ENCODE data around the gene OOEP.
"Not testable (repeated sequence)": the region's sequence is repeated elsewhere in the genome, so short reads cannot be mapped to it uniquely, and the experiment has no call there.

The OOEP gene

GRCh38 chr6:73389854-73390253 is 20.2 kb upstream of the OOEP start:
- no peak overlapping the region for H3K27ac ChIP-seq (ENCODE audit: insufficient read depth, low read length, poor library complexity, severe bottlenecking)
- no peak overlapping the region for H3K4me3 ChIP-seq (ENCODE audit: insufficient read depth, low read depth, low read length, poor library complexity, severe bottlenecking)
- peaks cover 13% of the 10 kb centered on the region for H3K4me1 ChIP-seq (ENCODE audit: control insufficient read depth, insufficient read depth, low read length, poor library complexity, severe bottlenecking)
- H3K9me3 ChIP-seq (ENCODE audit: control insufficient read depth, low read length), result no peaks in the 10 kb centered on the region
- no peak for DNase-seq
- no peaks in the 10 kb centered on the region for H3K36me3 ChIP-seq (ENCODE audit: control insufficient read depth, insufficient read depth, low read length)
- H3K27me3 ChIP-seq (replicated peaks; ENCODE audit: control insufficient read depth, insufficient read depth, low read length, poor library complexity, severe bottlenecking), result no peaks in the 10 kb centered on the region

- peaks cover 13% of the 10 kb centered on the region for H3K4me1 ChIP-seq (ENCODE audit: control insufficient read depth, insufficient read depth, low read length, poor library complexity, severe bottlenecking)
- H3K4me3 ChIP-seq (ENCODE audit: insufficient read depth, low read depth, low read length, poor library complexity, severe bottlenecking), result peak overlapping the region; percentile 73
- H3K36me3 ChIP-seq (ENCODE audit: control insufficient read depth, insufficient read depth, low read length), result no peaks in the 10 kb centered on the region
- no peaks in the 10 kb centered on the region for H3K27me3 ChIP-seq (replicated peaks; ENCODE audit: control insufficient read depth, insufficient read depth, low read length, poor library complexity, severe bottlenecking)
- H3K27ac ChIP-seq (ENCODE audit: insufficient read depth, low read length, poor library complexity, severe bottlenecking), result peak overlapping the region; percentile 60
- DNase-seq, result peak; percentile 32 to 42 (median 39)
- no peaks in the 10 kb centered on the region for H3K9me3 ChIP-seq (ENCODE audit: control insufficient read depth, low read length)
These were observed 19.3 kb upstream of the OOEP start for GRCh38 chr6:73388800-73389512.

GRCh38 chr6:73388433-73388799 is 18.7 kb upstream of the OOEP start:
- Histone ChIP-seq H3K4me3 (ENCODE audit: insufficient read depth, low read depth, low read length, poor library complexity, severe bottlenecking) (peak overlapping the region; percentile 73), H3K9me3 (ENCODE audit: control insufficient read depth, low read length) (no peaks in the 10 kb centered on the region), H3K27ac (ENCODE audit: insufficient read depth, low read length, poor library complexity, severe bottlenecking) (peak overlapping the region; percentile 60), H3K4me1 (ENCODE audit: control insufficient read depth, insufficient read depth, low read length, poor library complexity, severe bottlenecking) (peaks cover 13% of the 10 kb centered on the region), H3K36me3 (ENCODE audit: control insufficient read depth, insufficient read depth, low read length) (no peaks in the 10 kb centered on the region), H3K27me3 (replicated peaks; ENCODE audit: control insufficient read depth, insufficient read depth, low read length, poor library complexity, severe bottlenecking) (no peaks in the 10 kb centered on the region)
- no peak for DNase-seq

GRCh38 chr6:73382462-73383113 is 12.9 kb upstream of the OOEP start:
- H3K9me3 ChIP-seq (ENCODE audit: control insufficient read depth, low read length), result no peaks in the 10 kb centered on the region
- no peak overlapping the region for H3K27ac ChIP-seq (ENCODE audit: insufficient read depth, low read length, poor library complexity, severe bottlenecking)
- no peak for DNase-seq
- no peaks in the 10 kb centered on the region for H3K27me3 ChIP-seq (replicated peaks; ENCODE audit: control insufficient read depth, insufficient read depth, low read length, poor library complexity, severe bottlenecking)
- H3K4me3 ChIP-seq (ENCODE audit: insufficient read depth, low read depth, low read length, poor library complexity, severe bottlenecking), result no peak overlapping the region
- no peaks in the 10 kb centered on the region for H3K36me3 ChIP-seq (ENCODE audit: control insufficient read depth, insufficient read depth, low read length)
- no peaks in the 10 kb centered on the region for H3K4me1 ChIP-seq (ENCODE audit: control insufficient read depth, insufficient read depth, low read length, poor library complexity, severe bottlenecking)

GRCh38 chr6:73381531-73381930 is 11.8 kb upstream of the OOEP start:
- H3K4me1 ChIP-seq (ENCODE audit: control insufficient read depth, insufficient read depth, low read length, poor library complexity, severe bottlenecking); H3K36me3 ChIP-seq (ENCODE audit: control insufficient read depth, insufficient read depth, low read length); H3K27ac ChIP-seq (ENCODE audit: insufficient read depth, low read length, poor library complexity, severe bottlenecking); H3K27me3 ChIP-seq (replicated peaks; ENCODE audit: control insufficient read depth, insufficient read depth, low read length, poor library complexity, severe bottlenecking); DNase-seq; H3K9me3 ChIP-seq (ENCODE audit: control insufficient read depth, low read length); H3K4me3 ChIP-seq (ENCODE audit: insufficient read depth, low read depth, low read length, poor library complexity, severe bottlenecking): not testable (repeated sequence)

- H3K27ac ChIP-seq (ENCODE audit: insufficient read depth, low read length, poor library complexity, severe bottlenecking), result no peak overlapping the region
- no peaks in the 10 kb centered on the region for H3K9me3 ChIP-seq (ENCODE audit: control insufficient read depth, low read length)
- H3K36me3 ChIP-seq (ENCODE audit: control insufficient read depth, insufficient read depth, low read length), result no peaks in the 10 kb centered on the region
- no peak overlapping the region for H3K4me3 ChIP-seq (ENCODE audit: insufficient read depth, low read depth, low read length, poor library complexity, severe bottlenecking)
- DNase-seq, result no peak
- no peaks in the 10 kb centered on the region for H3K4me1 ChIP-seq (ENCODE audit: control insufficient read depth, insufficient read depth, low read length, poor library complexity, severe bottlenecking)
- no peaks in the 10 kb centered on the region for H3K27me3 ChIP-seq (replicated peaks; ENCODE audit: control insufficient read depth, insufficient read depth, low read length, poor library complexity, severe bottlenecking)
These were observed 7.5 kb upstream of the OOEP start for GRCh38 chr6:73377225-73377624.

GRCh38 chr6:73375216-73375615 is 5.5 kb upstream of the OOEP start:
- Histone ChIP-seq H3K4me3 (ENCODE audit: insufficient read depth, low read depth, low read length, poor library complexity, severe bottlenecking) (no peak overlapping the region), H3K27ac (ENCODE audit: insufficient read depth, low read length, poor library complexity, severe bottlenecking) (no peak overlapping the region), H3K36me3 (ENCODE audit: control insufficient read depth, insufficient read depth, low read length) (no peaks in the 10 kb centered on the region), H3K9me3 (ENCODE audit: control insufficient read depth, low read length) (no peaks in the 10 kb centered on the region), H3K4me1 (ENCODE audit: control insufficient read depth, insufficient read depth, low read length, poor library complexity, severe bottlenecking) (no peaks in the 10 kb centered on the region), H3K27me3 (replicated peaks; ENCODE audit: control insufficient read depth, insufficient read depth, low read length, poor library complexity, severe bottlenecking) (no peaks in the 10 kb centered on the region)
- DNase-seq, result no peak

- Histone ChIP-seq H3K4me1 (ENCODE audit: control insufficient read depth, insufficient read depth, low read length, poor library complexity, severe bottlenecking) (no peaks in the 10 kb centered on the region), H3K9me3 (ENCODE audit: control insufficient read depth, low read length) (no peaks in the 10 kb centered on the region), H3K27ac (ENCODE audit: insufficient read depth, low read length, poor library complexity, severe bottlenecking) (no peak overlapping the region), H3K4me3 (ENCODE audit: insufficient read depth, low read depth, low read length, poor library complexity, severe bottlenecking) (no peak overlapping the region), H3K36me3 (ENCODE audit: control insufficient read depth, insufficient read depth, low read length) (no peaks in the 10 kb centered on the region), H3K27me3 (replicated peaks; ENCODE audit: control insufficient read depth, insufficient read depth, low read length, poor library complexity, severe bottlenecking) (no peaks in the 10 kb centered on the region)
- DNase-seq, result no peak
These were observed 2.8 kb upstream of the OOEP start for GRCh38 chr6:73372516-73372915.

- Histone ChIP-seq H3K27me3 (replicated peaks; ENCODE audit: control insufficient read depth, insufficient read depth, low read length, poor library complexity, severe bottlenecking) (no peaks in the 10 kb centered on the region), H3K4me1 (ENCODE audit: control insufficient read depth, insufficient read depth, low read length, poor library complexity, severe bottlenecking) (no peaks in the 10 kb centered on the region), H3K9me3 (ENCODE audit: control insufficient read depth, low read length) (no peaks in the 10 kb centered on the region), H3K27ac (ENCODE audit: insufficient read depth, low read length, poor library complexity, severe bottlenecking) (no peak overlapping the region), H3K36me3 (ENCODE audit: control insufficient read depth, insufficient read depth, low read length) (no peaks in the 10 kb centered on the region), H3K4me3 (ENCODE audit: insufficient read depth, low read depth, low read length, poor library complexity, severe bottlenecking) (no peak overlapping the region)
- no peak for DNase-seq
These were observed 2.3 kb upstream of the OOEP start for GRCh38 chr6:73371984-73372383.

GRCh38 chr6:73369157-73369556 is 540 bp downstream of the OOEP start:
- Histone ChIP-seq H3K27ac (ENCODE audit: insufficient read depth, low read length, poor library complexity, severe bottlenecking) (no peak overlapping the region), H3K9me3 (ENCODE audit: control insufficient read depth, low read length) (no peaks in the 10 kb centered on the region), H3K4me3 (ENCODE audit: insufficient read depth, low read depth, low read length, poor library complexity, severe bottlenecking) (no peak overlapping the region), H3K36me3 (ENCODE audit: control insufficient read depth, insufficient read depth, low read length) (no peaks in the 10 kb centered on the region), H3K4me1 (ENCODE audit: control insufficient read depth, insufficient read depth, low read length, poor library complexity, severe bottlenecking) (no peaks in the 10 kb centered on the region), H3K27me3 (replicated peaks; ENCODE audit: control insufficient read depth, insufficient read depth, low read length, poor library complexity, severe bottlenecking) (no peaks in the 10 kb centered on the region)
- no peak for DNase-seq
